ENCODE results near the gene IDE. TPM values are rescaled to one million over a fixed set of nuclear protein-coding genes. Genes with fewer than 3 reads are reported as not detected.

The IDE gene
- total RNA-seq, 2 donors from 2014 or later: 39.0 to 44.8 TPM

DNA sequence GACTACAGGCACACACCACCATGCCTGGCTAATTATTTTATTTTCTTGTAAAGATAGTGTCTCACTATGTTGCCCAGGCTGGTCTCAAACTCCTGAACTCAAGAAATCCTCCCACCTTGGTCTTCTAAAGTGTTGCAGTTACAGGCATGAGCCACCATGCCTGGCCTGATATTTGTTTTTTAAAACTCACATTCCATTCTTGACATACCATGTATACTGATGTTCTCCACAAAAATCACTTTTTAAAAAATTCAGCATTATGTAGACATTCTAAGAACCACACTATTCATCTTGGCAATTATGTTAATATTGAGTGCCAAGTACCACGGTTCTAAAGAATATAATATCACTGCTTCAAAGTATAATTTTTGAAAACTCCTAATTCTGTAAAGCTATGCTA, 43.5 kb downstream of the IDE start:
- Histone ChIP-seq H3K9me3 (no peaks in the 10 kb centered on the region), H3K4me3 (no peak overlapping the region), H3K4me1 (no peaks in the 10 kb centered on the region), H3K27me3 (no peaks in the 10 kb centered on the region), H3K36me3 (peaks cover 6% of the 10 kb centered on the region), H3K9ac (ENCODE audit: low read depth in 2 of 2, low read length in 2 of 2) (no peak overlapping the region), H3K27ac (no peak overlapping the region)
- no peak for DNase-seq
- intact Hi-C loops (cut with DNase I): no loop called here
- TF ChIP-seq, protein P1, sequence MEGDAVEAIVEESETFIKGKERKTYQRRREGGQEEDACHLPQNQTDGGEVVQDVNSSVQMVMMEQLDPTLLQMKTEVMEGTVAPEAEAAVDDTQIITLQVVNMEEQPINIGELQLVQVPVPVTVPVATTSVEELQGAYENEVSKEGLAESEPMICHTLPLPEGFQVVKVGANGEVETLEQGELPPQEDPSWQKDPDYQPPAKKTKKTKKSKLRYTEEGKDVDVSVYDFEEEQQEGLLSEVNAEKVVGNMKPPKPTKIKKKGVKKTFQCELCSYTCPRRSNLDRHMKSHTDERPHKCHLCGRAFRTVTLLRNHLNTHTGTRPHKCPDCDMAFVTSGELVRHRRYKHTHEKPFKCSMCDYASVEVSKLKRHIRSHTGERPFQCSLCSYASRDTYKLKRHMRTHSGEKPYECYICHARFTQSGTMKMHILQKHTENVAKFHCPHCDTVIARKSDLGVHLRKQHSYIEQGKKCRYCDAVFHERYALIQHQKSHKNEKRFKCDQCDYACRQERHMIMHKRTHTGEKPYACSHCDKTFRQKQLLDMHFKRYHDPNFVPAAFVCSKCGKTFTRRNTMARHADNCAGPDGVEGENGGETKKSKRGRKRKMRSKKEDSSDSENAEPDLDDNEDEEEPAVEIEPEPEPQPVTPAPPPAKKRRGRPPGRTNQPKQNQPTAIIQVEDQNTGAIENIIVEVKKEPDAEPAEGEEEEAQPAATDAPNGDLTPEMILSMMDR (IDR thresholded peaks at IDR 0.05): no peak

DNA sequence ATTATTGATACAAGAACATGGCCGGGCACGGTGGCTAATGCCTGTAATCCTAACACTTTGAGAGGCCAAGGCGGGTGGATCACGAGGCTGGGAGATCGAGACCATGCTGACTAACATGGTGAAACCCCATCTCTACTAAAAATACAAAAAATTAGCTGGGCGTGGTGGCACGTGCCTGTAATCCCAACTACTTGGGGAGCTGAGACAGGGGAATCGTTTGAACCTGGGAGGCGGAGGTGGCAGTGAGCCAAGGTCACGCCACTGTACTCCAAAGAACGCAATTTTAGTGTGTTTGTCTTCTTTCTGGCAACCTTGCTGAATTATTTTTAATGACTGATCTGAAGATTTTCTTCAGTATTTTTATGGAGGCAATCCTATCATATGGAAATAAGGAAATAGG, 46.2 kb downstream of the IDE start:
- no peak for DNase-seq
- Histone ChIP-seq H3K4me3 (no peak overlapping the region), H3K27ac (no peak overlapping the region), H3K36me3 (peaks cover 6% of the 10 kb centered on the region), H3K9me3 (no peaks in the 10 kb centered on the region), H3K9ac (ENCODE audit: low read depth in 2 of 2, low read length in 2 of 2) (no peak overlapping the region), H3K4me1 (no peaks in the 10 kb centered on the region), H3K27me3 (no peaks in the 10 kb centered on the region)
- TF ChIP-seq, protein P1 (IDR thresholded peaks at IDR 0.05): no peak
- intact Hi-C loops (cut with DNase I): no loop called here

DNA sequence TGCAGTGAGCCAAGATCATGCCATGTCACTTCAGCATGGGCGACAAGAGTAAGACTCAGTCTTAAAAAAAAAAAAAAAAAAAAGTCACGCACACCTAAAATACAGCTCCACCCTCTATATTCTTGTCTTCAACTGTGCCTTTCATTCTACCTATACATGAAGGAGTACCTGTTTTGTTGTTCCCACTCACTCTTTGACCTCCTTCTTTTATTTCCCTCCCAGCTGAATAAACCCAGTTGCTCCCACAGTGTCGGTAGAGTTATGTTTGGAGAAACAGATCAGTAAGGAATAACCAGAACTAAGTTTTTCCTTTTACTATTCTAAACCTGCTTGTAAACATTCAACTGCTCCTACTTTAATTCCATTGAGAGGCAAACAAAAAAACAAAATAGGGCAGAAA, 50.3 kb downstream of the IDE start:
- Histone ChIP-seq H3K36me3 (no peaks in the 10 kb centered on the region), H3K9ac (ENCODE audit: low read depth in 2 of 2, low read length in 2 of 2) (no peak overlapping the region), H3K4me3 (no peak overlapping the region), H3K27me3 (no peaks in the 10 kb centered on the region), H3K4me1 (no peaks in the 10 kb centered on the region), H3K9me3 (no peaks in the 10 kb centered on the region), H3K27ac (no peak overlapping the region)
- TF ChIP-seq, protein P1 (IDR thresholded peaks at IDR 0.05): no peak
- DNase-seq: no peak
- intact Hi-C loops (cut with DNase I): no loop called here

DNA sequence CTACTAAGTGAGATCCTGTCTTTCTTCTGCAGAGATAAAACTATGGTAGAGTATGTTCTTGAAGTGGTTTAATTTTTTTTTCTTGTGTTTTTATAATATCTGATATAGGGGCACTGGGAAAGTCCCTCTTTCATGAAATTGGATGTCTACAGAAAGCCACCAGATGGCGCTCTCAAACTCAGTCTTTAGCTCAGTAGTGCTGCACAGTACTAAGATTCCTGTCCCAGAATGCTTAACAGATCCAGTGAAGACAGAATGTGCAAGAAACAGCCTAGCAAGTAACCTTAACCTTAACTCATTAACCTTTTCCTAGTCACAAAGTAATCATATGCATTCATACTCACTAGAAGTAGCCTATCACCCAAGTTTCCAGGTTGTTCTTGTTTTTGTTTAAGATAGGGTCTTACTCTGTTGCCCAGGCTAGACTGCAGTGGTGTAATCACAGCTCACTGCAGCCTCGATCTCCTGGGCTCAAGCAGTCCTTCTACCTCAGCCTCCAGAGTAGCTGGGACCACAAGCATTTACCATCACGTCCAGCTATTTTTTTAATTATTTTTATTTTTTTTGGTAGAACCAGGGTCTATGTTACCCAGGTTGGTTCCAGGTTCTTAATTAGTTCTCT, 56.7 kb downstream of the IDE start:
- Histone ChIP-seq H3K4me3 (no peak overlapping the region), H3K27me3 (no peaks in the 10 kb centered on the region), H3K9me3 (no peaks in the 10 kb centered on the region), H3K4me1 (no peaks in the 10 kb centered on the region), H3K36me3 (no peaks in the 10 kb centered on the region), H3K27ac (no peak overlapping the region), H3K9ac (ENCODE audit: low read depth in 2 of 2, low read length in 2 of 2) (no peak overlapping the region)
- TF ChIP-seq, protein P1 (IDR thresholded peaks at IDR 0.05): peak; percentile 71
- peak; percentile 67 for DNase-seq
- intact Hi-C loops (cut with DNase I): no loop called here

DNA sequence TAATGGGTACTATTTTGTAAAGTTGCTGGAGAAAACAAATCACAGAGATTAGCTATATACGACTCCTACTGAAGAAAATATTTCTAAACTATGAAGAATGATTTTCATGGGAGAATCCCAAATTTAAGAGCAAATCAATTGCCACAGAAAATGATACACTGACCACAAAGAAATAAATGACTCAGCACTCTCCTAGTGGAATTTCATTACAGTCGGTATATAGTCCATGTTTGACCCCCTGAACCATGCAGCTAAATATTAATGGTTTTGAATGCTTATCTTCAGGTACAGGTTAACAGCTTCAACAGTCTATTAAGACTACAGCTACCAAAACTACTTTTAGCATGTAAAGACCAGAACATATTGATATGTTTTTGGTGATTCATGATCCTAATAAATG, 65.0 kb downstream of the IDE start:
- no peak overlapping the region for H3K9ac ChIP-seq (ENCODE audit: low read depth in 2 of 2, low read length in 2 of 2)
- no peak overlapping the region for H3K27ac ChIP-seq
- TF ChIP-seq, protein P1 (IDR thresholded peaks at IDR 0.05): no peak
- no peak for DNase-seq
- H3K9me3 ChIP-seq: no peaks in the 10 kb centered on the region
- H3K27me3 ChIP-seq: no peaks in the 10 kb centered on the region
- no peak overlapping the region for H3K4me3 ChIP-seq
- H3K36me3 ChIP-seq: peaks cover 3% of the 10 kb centered on the region
- intact Hi-C loops (cut with DNase I): no loop called here
- no peaks in the 10 kb centered on the region for H3K4me1 ChIP-seq

All from colonic mucosa (tissue), 4 donors.